Ishikawa (cell line): ENCODE data around the gene ACBD6.

Experiments used
- CEBPB ChIP-seq: IDR thresholded peaks from 2 replicates; pipeline ENCODE4 v1.6.1; 2012
- CREB1 ChIP-seq: IDR thresholded peaks from 2 replicates; pipeline ENCODE4 v1.6.1; 2012; ENCODE audit warnings: low read depth
- EGR1 ChIP-seq: IDR thresholded peaks from 2 replicates; pipeline ENCODE4 v1.6.1; 2012
- EP300 ChIP-seq: IDR thresholded peaks from 2 replicates; pipeline ENCODE4 v1.6.1; 2012; ENCODE audit warnings: borderline replicate concordance
- FOXM1 ChIP-seq: IDR thresholded peaks from 2 replicates; pipeline ENCODE4 v1.6.1; 2012; ENCODE audit warnings: low read depth, borderline replicate concordance
- NFIC ChIP-seq: IDR thresholded peaks from 2 replicates; pipeline ENCODE4 v1.6.1; 2012
- RAD21 ChIP-seq: IDR thresholded peaks from 2 replicates; pipeline ENCODE4 v1.6.1; 2012; ENCODE audit warnings: low read depth
- TAF1 ChIP-seq: IDR thresholded peaks from 2 replicates; pipeline ENCODE4 v1.6.1; 2012; ENCODE audit warnings: low read depth, mild to moderate bottlenecking
- TCF12 ChIP-seq: IDR thresholded peaks from 2 replicates; pipeline ENCODE4 v1.6.1; 2012; ENCODE audit warnings: low read depth
- TEAD4 ChIP-seq: IDR thresholded peaks from 2 replicates; pipeline ENCODE4 v1.6.1; 2012
- YY1 ChIP-seq: IDR thresholded peaks from 2 replicates; pipeline ENCODE4 v1.6.1; 2012; ENCODE audit warnings: low read depth
- ZBTB7A ChIP-seq: IDR thresholded peaks from 2 replicates; pipeline ENCODE4 v1.6.1; 2012; ENCODE audit warnings: low read depth
- TF ChIP-seq, protein P1 (sequence below): IDR thresholded peaks from 2 replicates; pipeline ENCODE4 v1.6.1; 2012
- TF ChIP-seq, protein P2 (sequence below): IDR thresholded peaks from 2 replicates; pipeline ENCODE4 v1.6.1; 2012
- TF ChIP-seq, protein P3 (sequence below): IDR thresholded peaks from 2 replicates; pipeline ENCODE4 v1.6.1; 2012; ENCODE audit warnings: low read depth, mild to moderate bottlenecking

The ACBD6 gene

DNA sequence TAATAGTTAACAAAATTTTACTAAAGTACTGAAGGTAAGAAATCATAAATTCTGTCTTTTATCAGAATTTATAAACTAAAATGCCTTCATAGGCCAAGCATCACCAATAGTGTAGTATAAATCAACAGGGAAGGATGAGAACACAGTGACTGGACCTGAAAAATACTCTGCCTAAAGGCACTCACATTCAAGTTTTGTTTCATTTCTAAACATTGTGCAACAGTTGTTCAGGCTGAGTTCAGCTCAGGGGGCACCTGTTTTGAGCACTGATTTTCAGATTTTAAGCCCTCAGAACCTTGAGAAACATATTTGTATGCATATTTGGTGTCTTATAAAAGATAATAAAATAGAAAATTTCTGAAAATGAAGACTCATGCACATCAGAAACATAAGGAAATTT lies 12.4 kb downstream of the ACBD6 start:
- no peak for TF ChIP-seq EGR1
- TF ChIP-seq CREB1, result no peak
- TF ChIP-seq EP300, result no peak
- TF ChIP-seq, protein P1, sequence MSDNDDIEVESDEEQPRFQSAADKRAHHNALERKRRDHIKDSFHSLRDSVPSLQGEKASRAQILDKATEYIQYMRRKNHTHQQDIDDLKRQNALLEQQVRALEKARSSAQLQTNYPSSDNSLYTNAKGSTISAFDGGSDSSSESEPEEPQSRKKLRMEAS, result no peak
- no peak for TF ChIP-seq CEBPB
- TF ChIP-seq, protein P2, sequence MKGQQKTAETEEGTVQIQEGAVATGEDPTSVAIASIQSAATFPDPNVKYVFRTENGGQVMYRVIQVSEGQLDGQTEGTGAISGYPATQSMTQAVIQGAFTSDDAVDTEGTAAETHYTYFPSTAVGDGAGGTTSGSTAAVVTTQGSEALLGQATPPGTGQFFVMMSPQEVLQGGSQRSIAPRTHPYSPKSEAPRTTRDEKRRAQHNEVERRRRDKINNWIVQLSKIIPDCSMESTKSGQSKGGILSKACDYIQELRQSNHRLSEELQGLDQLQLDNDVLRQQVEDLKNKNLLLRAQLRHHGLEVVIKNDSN, result no peak
- TF ChIP-seq TAF1, result no peak
- TF ChIP-seq ZBTB7A, result no peak
- no peak for TF ChIP-seq TCF12
- TF ChIP-seq, protein P3, sequence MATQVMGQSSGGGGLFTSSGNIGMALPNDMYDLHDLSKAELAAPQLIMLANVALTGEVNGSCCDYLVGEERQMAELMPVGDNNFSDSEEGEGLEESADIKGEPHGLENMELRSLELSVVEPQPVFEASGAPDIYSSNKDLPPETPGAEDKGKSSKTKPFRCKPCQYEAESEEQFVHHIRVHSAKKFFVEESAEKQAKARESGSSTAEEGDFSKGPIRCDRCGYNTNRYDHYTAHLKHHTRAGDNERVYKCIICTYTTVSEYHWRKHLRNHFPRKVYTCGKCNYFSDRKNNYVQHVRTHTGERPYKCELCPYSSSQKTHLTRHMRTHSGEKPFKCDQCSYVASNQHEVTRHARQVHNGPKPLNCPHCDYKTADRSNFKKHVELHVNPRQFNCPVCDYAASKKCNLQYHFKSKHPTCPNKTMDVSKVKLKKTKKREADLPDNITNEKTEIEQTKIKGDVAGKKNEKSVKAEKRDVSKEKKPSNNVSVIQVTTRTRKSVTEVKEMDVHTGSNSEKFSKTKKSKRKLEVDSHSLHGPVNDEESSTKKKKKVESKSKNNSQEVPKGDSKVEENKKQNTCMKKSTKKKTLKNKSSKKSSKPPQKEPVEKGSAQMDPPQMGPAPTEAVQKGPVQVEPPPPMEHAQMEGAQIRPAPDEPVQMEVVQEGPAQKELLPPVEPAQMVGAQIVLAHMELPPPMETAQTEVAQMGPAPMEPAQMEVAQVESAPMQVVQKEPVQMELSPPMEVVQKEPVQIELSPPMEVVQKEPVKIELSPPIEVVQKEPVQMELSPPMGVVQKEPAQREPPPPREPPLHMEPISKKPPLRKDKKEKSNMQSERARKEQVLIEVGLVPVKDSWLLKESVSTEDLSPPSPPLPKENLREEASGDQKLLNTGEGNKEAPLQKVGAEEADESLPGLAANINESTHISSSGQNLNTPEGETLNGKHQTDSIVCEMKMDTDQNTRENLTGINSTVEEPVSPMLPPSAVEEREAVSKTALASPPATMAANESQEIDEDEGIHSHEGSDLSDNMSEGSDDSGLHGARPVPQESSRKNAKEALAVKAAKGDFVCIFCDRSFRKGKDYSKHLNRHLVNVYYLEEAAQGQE, result no peak
- TF ChIP-seq RAD21, result no peak
- TF ChIP-seq YY1, result no peak

DNA sequence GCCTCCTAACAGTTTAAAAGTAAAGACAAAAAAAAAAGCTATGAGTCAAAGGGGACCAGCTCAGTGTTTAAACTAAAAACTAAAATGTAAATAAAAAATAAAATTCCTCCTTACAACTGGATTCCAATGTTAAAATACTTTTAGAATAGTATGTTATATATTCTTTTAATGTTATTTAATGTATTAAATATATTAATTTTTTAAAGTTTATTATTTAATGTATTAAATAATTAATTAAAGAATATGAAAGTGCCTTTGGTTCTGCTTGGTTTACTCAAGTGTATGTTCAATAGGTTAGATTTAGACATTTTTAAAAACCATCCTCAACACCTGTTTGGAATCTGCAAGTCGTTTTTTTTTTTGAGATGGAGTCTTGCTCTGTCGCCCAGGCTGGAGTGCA lies 13.1 kb downstream of the ACBD6 start:
- TF ChIP-seq TEAD4 (no peak), FOXM1 (no peak), TCF12 (no peak), ZBTB7A (no peak), NFIC (no peak), TAF1 (no peak), EGR1 (no peak)
- TF ChIP-seq, protein P3, result no peak
- TF ChIP-seq, protein P1, result no peak

DNA sequence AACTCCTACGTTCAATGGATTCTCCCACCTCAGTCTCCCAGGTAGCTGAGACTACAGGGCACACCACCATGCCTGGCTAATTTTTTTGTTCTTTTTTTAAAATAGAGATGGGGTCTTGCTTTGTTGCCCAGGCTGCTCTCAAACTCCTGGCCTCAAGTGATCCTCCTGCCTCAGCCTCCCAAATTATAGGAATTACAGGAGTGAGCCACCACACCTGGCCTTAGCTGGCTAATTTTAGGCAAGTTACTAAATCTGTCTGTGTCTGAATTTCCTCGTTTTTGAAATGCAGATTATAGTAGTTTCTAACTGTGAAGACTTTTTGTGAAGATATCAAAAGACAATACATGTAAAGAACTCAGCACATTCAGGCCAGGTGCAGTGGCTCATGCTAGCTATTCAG lies 13.7 kb downstream of the ACBD6 start:
- TF ChIP-seq TAF1, result no peak
- TF ChIP-seq, protein P2, result no peak
- TF ChIP-seq TEAD4, result no peak
- TF ChIP-seq EP300, result no peak
- no peak for TF ChIP-seq ZBTB7A
- no peak for TF ChIP-seq FOXM1
- TF ChIP-seq RAD21, result no peak
- no peak for TF ChIP-seq TCF12
- TF ChIP-seq, protein P3, result no peak
- TF ChIP-seq CREB1, result no peak
- TF ChIP-seq, protein P1, result no peak

DNA sequence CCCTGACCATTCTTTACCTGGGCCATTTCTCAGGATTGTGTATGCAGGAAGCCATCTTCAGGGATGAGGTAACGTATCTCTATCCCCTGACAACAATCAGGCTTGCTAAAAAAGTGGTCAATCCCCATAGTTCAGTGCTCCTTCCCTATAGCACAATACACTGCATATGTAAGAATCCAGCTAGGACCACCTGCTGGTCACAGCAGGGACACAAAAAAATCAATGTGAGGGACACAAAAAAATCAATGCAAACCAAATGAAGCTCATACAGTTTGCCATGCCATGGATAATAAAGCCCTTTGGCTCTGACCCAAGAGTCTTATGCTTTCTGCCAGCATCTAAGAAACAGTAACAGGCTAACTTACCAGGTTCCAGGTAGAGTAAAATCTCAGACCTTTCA lies 16.3 kb downstream of the ACBD6 start:
- peak; percentile 65 for TF ChIP-seq NFIC
- no peak for TF ChIP-seq RAD21
- no peak for TF ChIP-seq FOXM1

DNA sequence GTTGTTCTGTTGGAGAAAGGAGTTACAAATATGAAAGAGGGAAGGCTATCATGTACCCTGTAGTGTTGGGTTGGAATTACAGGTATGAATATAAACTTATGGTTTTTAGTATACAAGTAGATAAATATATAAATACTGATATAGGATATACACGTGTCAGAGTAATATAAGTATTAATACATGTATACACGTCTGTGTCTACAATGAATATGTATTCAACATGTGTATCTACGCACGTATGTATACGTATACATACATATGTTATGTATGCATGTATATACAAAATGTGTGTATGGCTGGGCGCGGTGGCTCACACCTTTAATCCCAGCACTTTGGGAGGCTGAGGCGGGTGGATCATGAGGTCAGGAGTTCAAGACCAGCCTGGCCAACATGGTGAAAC lies 17.9 kb downstream of the ACBD6 start:
- TF ChIP-seq NFIC (no peak), CREB1 (no peak), TCF12 (no peak), CEBPB (no peak), TAF1 (no peak), YY1 (no peak), TEAD4 (no peak), EGR1 (no peak), ZBTB7A (no peak), FOXM1 (no peak), EP300 (no peak), RAD21 (no peak)
- TF ChIP-seq, protein P2, result no peak
- TF ChIP-seq, protein P3, result no peak
- TF ChIP-seq, protein P1, result no peak
